ENCODE measurements around the gene FNDC4. TPM values are rescaled to one million over a fixed set of nuclear protein-coding genes. Genes with fewer than 3 reads are reported as not detected.
A peak's percentile ranks its signal among the peaks of the same experiment; 100 is the strongest.

Gene FNDC4
- total and polyA plus RNA-seq, 4 donors = 11.4 to 165 (median 41.8) TPM

DNA sequence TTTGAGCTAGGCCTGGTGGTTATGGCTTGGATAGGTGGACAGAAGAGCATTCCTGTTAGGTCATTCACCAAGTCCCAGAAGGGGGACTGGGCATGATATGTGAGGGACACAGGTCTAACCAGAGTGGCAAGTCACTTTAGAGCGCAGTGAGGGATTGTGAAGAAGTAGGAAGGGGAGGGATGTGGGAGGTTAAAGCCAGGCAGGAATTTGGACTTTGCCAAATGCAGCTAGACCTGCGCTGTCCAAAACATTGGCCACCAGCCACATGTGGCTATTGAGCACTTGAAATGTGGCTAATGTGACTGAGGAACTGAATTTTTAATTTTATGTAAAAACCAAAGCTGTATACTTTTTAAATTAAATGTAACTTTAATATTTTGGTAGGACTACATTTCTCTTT, 25.3 kb upstream of the FNDC4 start:
- H3K9ac ChIP-seq (ENCODE audit: low read depth in 1 of 2, low read length in 2 of 2) = no peak overlapping the region
- H3K36me3 ChIP-seq (ENCODE audit: control insufficient read depth in 4 of 4, insufficient read depth in 3 of 4, low read depth in 1 of 4, low read length in 3 of 4) = peaks cover 3 to 48% (median 32%) of the 10 kb centered on the region in 4 donors
- H3K27ac ChIP-seq (ENCODE audit: low read depth in 1 of 2, low read length in 2 of 2) = no peak overlapping the region
- peak; percentile 70 for TF ChIP-seq SP1 (IDR thresholded peaks at IDR 0.05)
- TF ChIP-seq GABPA (IDR thresholded peaks at IDR 0.05 in 1 of 2, conservative IDR thresholded peaks at IDR 0.05 in 1 of 2) = no peak
- TF ChIP-seq, protein P1, sequence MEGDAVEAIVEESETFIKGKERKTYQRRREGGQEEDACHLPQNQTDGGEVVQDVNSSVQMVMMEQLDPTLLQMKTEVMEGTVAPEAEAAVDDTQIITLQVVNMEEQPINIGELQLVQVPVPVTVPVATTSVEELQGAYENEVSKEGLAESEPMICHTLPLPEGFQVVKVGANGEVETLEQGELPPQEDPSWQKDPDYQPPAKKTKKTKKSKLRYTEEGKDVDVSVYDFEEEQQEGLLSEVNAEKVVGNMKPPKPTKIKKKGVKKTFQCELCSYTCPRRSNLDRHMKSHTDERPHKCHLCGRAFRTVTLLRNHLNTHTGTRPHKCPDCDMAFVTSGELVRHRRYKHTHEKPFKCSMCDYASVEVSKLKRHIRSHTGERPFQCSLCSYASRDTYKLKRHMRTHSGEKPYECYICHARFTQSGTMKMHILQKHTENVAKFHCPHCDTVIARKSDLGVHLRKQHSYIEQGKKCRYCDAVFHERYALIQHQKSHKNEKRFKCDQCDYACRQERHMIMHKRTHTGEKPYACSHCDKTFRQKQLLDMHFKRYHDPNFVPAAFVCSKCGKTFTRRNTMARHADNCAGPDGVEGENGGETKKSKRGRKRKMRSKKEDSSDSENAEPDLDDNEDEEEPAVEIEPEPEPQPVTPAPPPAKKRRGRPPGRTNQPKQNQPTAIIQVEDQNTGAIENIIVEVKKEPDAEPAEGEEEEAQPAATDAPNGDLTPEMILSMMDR (IDR thresholded peaks at IDR 0.05; ENCODE audit: low read depth, low read length, missing input control) = no peak
- TF ChIP-seq FOXA2 (IDR thresholded peaks at IDR 0.05) = no peak
- TF ChIP-seq TAF1 (conservative IDR thresholded peaks at IDR 0.05) = no peak
- TF ChIP-seq HNF4A (conservative IDR thresholded peaks at IDR 0.05) = peak; percentile 83 to 87
- TF ChIP-seq, protein P2, sequence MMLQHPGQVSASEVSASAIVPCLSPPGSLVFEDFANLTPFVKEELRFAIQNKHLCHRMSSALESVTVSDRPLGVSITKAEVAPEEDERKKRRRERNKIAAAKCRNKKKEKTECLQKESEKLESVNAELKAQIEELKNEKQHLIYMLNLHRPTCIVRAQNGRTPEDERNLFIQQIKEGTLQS (IDR thresholded peaks at IDR 0.05) = no peak
- TF ChIP-seq, protein P3, sequence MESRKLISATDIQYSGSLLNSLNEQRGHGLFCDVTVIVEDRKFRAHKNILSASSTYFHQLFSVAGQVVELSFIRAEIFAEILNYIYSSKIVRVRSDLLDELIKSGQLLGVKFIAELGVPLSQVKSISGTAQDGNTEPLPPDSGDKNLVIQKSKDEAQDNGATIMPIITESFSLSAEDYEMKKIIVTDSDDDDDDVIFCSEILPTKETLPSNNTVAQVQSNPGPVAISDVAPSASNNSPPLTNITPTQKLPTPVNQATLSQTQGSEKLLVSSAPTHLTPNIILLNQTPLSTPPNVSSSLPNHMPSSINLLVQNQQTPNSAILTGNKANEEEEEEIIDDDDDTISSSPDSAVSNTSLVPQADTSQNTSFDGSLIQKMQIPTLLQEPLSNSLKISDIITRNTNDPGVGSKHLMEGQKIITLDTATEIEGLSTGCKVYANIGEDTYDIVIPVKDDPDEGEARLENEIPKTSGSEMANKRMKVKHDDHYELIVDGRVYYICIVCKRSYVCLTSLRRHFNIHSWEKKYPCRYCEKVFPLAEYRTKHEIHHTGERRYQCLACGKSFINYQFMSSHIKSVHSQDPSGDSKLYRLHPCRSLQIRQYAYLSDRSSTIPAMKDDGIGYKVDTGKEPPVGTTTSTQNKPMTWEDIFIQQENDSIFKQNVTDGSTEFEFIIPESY (IDR thresholded peaks at IDR 0.05) = no peak
- TF ChIP-seq, protein P4, sequence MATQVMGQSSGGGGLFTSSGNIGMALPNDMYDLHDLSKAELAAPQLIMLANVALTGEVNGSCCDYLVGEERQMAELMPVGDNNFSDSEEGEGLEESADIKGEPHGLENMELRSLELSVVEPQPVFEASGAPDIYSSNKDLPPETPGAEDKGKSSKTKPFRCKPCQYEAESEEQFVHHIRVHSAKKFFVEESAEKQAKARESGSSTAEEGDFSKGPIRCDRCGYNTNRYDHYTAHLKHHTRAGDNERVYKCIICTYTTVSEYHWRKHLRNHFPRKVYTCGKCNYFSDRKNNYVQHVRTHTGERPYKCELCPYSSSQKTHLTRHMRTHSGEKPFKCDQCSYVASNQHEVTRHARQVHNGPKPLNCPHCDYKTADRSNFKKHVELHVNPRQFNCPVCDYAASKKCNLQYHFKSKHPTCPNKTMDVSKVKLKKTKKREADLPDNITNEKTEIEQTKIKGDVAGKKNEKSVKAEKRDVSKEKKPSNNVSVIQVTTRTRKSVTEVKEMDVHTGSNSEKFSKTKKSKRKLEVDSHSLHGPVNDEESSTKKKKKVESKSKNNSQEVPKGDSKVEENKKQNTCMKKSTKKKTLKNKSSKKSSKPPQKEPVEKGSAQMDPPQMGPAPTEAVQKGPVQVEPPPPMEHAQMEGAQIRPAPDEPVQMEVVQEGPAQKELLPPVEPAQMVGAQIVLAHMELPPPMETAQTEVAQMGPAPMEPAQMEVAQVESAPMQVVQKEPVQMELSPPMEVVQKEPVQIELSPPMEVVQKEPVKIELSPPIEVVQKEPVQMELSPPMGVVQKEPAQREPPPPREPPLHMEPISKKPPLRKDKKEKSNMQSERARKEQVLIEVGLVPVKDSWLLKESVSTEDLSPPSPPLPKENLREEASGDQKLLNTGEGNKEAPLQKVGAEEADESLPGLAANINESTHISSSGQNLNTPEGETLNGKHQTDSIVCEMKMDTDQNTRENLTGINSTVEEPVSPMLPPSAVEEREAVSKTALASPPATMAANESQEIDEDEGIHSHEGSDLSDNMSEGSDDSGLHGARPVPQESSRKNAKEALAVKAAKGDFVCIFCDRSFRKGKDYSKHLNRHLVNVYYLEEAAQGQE (IDR thresholded peaks at IDR 0.05) = peak; percentile 38
- no peak for TF ChIP-seq YY1 (IDR thresholded peaks at IDR 0.05)
- no peak for TF ChIP-seq NR2F2 (IDR thresholded peaks at IDR 0.05)
- TF ChIP-seq JUND (IDR thresholded peaks at IDR 0.05) = no peak
- TF ChIP-seq EGR1 (IDR thresholded peaks at IDR 0.05; ENCODE audit: low read depth in 2 of 2) = no peak
- TF ChIP-seq FOXA1 (IDR thresholded peaks at IDR 0.05) = no peak
- TF ChIP-seq HNF4G (IDR thresholded peaks at IDR 0.05) = peak; percentile 65
- TF ChIP-seq, protein P5, sequence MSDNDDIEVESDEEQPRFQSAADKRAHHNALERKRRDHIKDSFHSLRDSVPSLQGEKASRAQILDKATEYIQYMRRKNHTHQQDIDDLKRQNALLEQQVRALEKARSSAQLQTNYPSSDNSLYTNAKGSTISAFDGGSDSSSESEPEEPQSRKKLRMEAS (IDR thresholded peaks at IDR 0.05) = no peak
- peak; percentile 48 to 67 for TF ChIP-seq RXRA (IDR thresholded peaks at IDR 0.05)
- TF ChIP-seq RAD21 (IDR thresholded peaks at IDR 0.05) = peak; percentile 22 to 45
- no peak overlapping the region for H3K4me3 ChIP-seq (ENCODE audit: low read depth in 1 of 3, low read length in 3 of 3)
- no peak for DNase-seq (ENCODE audit: low spot score)
- WGBS = 43% methylated on average over 2 of the region's 2 CpGs
- H3K4me1 ChIP-seq (ENCODE audit: control insufficient read depth in 4 of 4, insufficient read depth in 4 of 4, low read length in 3 of 4) = peaks cover 0 to 10% (median 9%) of the 10 kb centered on the region in 4 donors
- H3K9me3 ChIP-seq (ENCODE audit: control insufficient read depth in 4 of 4, low read length in 3 of 4) = no peaks in the 10 kb centered on the region
- no peaks in the 10 kb centered on the region for H3K27me3 ChIP-seq (ENCODE audit: control insufficient read depth in 4 of 4, insufficient read depth in 4 of 4, low read length in 3 of 4)
